ENCODE data around the gene STRIP2.

DNA sequence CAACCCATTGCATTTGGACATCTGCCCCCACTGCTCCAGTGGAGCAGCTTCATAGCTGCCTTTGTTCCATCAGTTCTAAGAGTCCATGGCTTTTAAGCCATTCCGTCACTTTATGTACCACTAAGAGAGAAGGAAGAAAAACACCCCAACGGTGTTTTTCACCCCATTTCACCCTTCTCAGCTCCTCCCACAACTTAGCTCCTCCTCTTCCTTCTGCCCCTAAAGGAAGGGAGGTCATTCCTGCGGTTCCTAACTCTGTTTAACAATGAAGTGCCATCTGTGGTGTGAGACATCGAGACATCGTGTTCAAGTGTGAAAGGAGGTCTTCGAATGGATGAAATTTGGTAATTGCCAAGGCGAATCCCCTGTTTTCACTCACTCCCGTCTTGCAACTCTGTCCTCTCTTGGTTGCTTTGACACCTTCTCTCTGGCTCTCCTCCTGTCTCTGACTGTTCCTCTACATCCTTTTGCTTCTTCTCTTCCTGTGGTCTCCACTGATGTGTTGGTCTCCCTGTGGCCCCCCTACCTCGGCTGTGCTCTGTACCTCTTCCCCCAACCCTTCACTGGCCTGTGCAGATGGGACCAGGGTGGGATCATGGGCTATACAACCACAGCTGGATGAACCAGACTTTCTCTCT is 91.1 kb downstream of the STRIP2 start:
- no peak for TF ChIP-seq POLR2A (IDR thresholded peaks at IDR 0.05)
- TF ChIP-seq, protein P1, sequence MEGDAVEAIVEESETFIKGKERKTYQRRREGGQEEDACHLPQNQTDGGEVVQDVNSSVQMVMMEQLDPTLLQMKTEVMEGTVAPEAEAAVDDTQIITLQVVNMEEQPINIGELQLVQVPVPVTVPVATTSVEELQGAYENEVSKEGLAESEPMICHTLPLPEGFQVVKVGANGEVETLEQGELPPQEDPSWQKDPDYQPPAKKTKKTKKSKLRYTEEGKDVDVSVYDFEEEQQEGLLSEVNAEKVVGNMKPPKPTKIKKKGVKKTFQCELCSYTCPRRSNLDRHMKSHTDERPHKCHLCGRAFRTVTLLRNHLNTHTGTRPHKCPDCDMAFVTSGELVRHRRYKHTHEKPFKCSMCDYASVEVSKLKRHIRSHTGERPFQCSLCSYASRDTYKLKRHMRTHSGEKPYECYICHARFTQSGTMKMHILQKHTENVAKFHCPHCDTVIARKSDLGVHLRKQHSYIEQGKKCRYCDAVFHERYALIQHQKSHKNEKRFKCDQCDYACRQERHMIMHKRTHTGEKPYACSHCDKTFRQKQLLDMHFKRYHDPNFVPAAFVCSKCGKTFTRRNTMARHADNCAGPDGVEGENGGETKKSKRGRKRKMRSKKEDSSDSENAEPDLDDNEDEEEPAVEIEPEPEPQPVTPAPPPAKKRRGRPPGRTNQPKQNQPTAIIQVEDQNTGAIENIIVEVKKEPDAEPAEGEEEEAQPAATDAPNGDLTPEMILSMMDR (IDR thresholded peaks at IDR 0.05 in 4 of 5, conservative IDR thresholded peaks at IDR 0.05 in 1 of 5): no peak

All from gastrocnemius medialis (tissue), 4 donors.